ENCODE data around the gene HCK.

HCK gene

DNA sequence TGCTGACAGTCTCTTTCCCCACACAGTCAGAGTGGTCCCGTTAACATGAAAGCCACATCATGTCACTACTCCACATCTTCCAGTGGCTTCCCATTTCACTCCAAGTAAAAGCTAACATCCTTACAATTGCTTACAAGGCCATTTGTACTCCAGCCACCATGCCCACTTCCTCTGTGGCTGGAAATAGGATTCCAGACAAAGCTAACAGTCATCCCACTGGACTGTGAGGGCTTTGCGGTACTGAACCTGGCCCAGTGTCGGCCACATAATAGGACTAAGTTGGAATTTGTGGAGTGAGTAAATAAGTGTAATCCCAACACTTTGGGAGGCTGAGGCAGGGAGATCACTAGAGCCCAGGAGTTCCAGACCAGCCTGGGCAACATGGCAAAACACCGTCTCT is 31.0 kb upstream of the HCK start:
- no peaks in the 10 kb centered on the region for H3K27me3 ChIP-seq (ENCODE audit: low read length)
- H2AFZ ChIP-seq (ENCODE audit: low read depth, low read length, severe bottlenecking) = no peak overlapping the region

DNA sequence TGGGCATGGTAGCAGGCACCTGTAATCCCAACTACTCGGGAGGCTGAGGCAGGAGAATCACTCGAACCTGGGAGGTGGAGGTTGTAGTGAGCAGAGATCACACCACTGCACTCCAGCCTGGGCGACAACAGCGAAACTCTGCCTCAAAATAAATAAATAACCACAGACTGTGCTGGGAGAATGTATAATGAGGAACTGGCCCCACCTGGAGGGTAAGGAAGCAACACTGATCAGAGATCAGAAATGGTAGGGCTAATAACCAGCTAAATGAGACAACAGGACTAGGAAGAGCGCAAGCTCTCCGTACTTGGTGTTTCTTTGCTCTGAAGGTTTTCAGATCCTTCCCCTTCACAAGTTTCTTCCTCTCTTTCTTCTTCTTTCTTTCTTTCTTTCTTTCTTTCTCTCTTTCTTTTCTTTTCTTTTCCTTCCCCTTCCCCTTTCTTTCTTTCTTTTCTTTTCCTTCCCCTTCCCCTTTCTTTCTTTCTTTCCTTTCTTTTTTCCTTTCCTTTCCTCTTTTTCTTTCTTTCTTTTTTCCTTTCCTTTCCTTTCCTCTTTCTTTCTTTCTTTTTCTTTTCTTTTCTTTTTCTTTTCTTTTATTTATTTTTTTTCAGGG is 27.3 kb upstream of the HCK start:
- peaks cover 2% of the 10 kb centered on the region; the same call in 1 of the 2 replicates for H3F3A ChIP-seq (ENCODE audit: insufficient read depth)
- H3K9me3 ChIP-seq (ENCODE audit: insufficient read depth, low read length) = no peaks in the 10 kb centered on the region
- TF ChIP-seq EZH2phosphoT487 (conservative IDR thresholded peaks at IDR 0.05; ENCODE audit: low read length) = no peak
- TF ChIP-seq, protein P1, sequence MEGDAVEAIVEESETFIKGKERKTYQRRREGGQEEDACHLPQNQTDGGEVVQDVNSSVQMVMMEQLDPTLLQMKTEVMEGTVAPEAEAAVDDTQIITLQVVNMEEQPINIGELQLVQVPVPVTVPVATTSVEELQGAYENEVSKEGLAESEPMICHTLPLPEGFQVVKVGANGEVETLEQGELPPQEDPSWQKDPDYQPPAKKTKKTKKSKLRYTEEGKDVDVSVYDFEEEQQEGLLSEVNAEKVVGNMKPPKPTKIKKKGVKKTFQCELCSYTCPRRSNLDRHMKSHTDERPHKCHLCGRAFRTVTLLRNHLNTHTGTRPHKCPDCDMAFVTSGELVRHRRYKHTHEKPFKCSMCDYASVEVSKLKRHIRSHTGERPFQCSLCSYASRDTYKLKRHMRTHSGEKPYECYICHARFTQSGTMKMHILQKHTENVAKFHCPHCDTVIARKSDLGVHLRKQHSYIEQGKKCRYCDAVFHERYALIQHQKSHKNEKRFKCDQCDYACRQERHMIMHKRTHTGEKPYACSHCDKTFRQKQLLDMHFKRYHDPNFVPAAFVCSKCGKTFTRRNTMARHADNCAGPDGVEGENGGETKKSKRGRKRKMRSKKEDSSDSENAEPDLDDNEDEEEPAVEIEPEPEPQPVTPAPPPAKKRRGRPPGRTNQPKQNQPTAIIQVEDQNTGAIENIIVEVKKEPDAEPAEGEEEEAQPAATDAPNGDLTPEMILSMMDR (IDR thresholded peaks at IDR 0.05; ENCODE audit: insufficient read depth, low read length, poor library complexity, severe bottlenecking) = no peak
- H3K4me2 ChIP-seq (ENCODE audit: low read depth, low read length, poor library complexity, severe bottlenecking) = no peak overlapping the region
- H3K9me2 ChIP-seq (replicated peaks; ENCODE audit: insufficient read depth, low read length) = no peaks in the 10 kb centered on the region
- H3K4me3 ChIP-seq (ENCODE audit: insufficient read depth, low read length, poor library complexity, severe bottlenecking) = no peak overlapping the region
- H3K27me3 ChIP-seq (ENCODE audit: low read length) = no peaks in the 10 kb centered on the region
- H3K36me3 ChIP-seq (ENCODE audit: low read length) = no peaks in the 10 kb centered on the region
- H2AFZ ChIP-seq (ENCODE audit: low read depth, low read length, severe bottlenecking) = no peak overlapping the region
- no peak overlapping the region for H3K9ac ChIP-seq (ENCODE audit: low read length)
- no peaks in the 10 kb centered on the region for H3K79me2 ChIP-seq (ENCODE audit: insufficient read depth, low read length)
- no peak overlapping the region for H3K27ac ChIP-seq (ENCODE audit: low read depth, low read length)
- H4K20me1 ChIP-seq (ENCODE audit: low read depth, low read length) = no peaks in the 10 kb centered on the region

More for the DNA sequence above, 31.0 kb upstream of the HCK start:
- no peaks in the 10 kb centered on the region for H3K36me3 ChIP-seq (ENCODE audit: low read length)
- H3K27ac ChIP-seq (ENCODE audit: low read depth, low read length) = no peak overlapping the region
- TF ChIP-seq EZH2phosphoT487 (conservative IDR thresholded peaks at IDR 0.05; ENCODE audit: low read length) = no peak
- TF ChIP-seq, protein P1 (IDR thresholded peaks at IDR 0.05; ENCODE audit: insufficient read depth, low read length, poor library complexity, severe bottlenecking) = no peak
- no peak overlapping the region for H3K4me2 ChIP-seq (ENCODE audit: low read depth, low read length, poor library complexity, severe bottlenecking)
- H3K9ac ChIP-seq (ENCODE audit: low read length) = no peak overlapping the region
- H3K9me3 ChIP-seq (ENCODE audit: insufficient read depth, low read length) = no peaks in the 10 kb centered on the region
- no peaks in the 10 kb centered on the region for H4K20me1 ChIP-seq (ENCODE audit: low read depth, low read length)
- no peaks in the 10 kb centered on the region for H3K79me2 ChIP-seq (ENCODE audit: insufficient read depth, low read length)
- H3F3A ChIP-seq (ENCODE audit: insufficient read depth) = peaks cover 8% of the 10 kb centered on the region; the same call in 1 of the 2 replicates
- no peaks in the 10 kb centered on the region for H3K9me2 ChIP-seq (replicated peaks; ENCODE audit: insufficient read depth, low read length)
- H3K4me3 ChIP-seq (ENCODE audit: insufficient read depth, low read length, poor library complexity, severe bottlenecking) = no peak overlapping the region

DNA sequence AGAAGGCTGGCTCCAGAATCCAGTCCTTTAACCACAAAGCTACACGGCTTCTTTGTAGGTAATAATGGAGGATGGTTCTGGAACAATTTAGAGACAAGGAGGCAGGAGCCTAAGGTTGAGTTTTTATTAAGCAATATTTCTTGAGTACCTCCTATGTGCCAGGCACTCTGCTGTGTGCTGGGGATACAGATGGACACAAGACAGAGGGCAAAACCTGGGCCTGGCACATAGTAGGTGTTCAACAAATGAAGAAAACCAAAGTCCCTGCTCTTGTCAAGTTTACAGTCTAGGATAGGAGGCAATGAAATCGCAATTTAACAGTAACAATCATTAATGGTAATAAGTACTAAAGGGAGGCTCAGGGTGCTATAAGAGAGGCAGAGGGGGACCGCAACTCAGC is 24.4 kb upstream of the HCK start:
- no peak overlapping the region for H3K4me2 ChIP-seq (ENCODE audit: low read depth, low read length, poor library complexity, severe bottlenecking)

More for the DNA sequence above, 24.4 kb upstream of the HCK start:
- Histone ChIP-seq H2AFZ (ENCODE audit: low read depth, low read length, severe bottlenecking) (no peak overlapping the region), H4K20me1 (ENCODE audit: low read depth, low read length) (no peaks in the 10 kb centered on the region), H3K79me2 (ENCODE audit: insufficient read depth, low read length) (no peaks in the 10 kb centered on the region), H3K9me2 (replicated peaks; ENCODE audit: insufficient read depth, low read length) (no peaks in the 10 kb centered on the region), H3F3A (ENCODE audit: insufficient read depth) (peaks cover 4% of the 10 kb centered on the region; the same call in 1 of the 2 replicates), H3K9me3 (ENCODE audit: insufficient read depth, low read length) (no peaks in the 10 kb centered on the region), H3K4me3 (ENCODE audit: insufficient read depth, low read length, poor library complexity, severe bottlenecking) (no peak overlapping the region), H3K9ac (ENCODE audit: low read length) (no peak overlapping the region), H3K27me3 (ENCODE audit: low read length) (no peaks in the 10 kb centered on the region), H3K36me3 (ENCODE audit: low read length) (no peaks in the 10 kb centered on the region), H3K27ac (ENCODE audit: low read depth, low read length) (no peak overlapping the region)
- no peak for TF ChIP-seq EZH2phosphoT487 (conservative IDR thresholded peaks at IDR 0.05; ENCODE audit: low read length)
- TF ChIP-seq, protein P1 (IDR thresholded peaks at IDR 0.05; ENCODE audit: insufficient read depth, low read length, poor library complexity, severe bottlenecking) = no peak
